Fibroblast of pulmonary artery (primary cell): ENCODE results near the gene NEDD4L.

Experiments used
- DNase-seq: peaks from one replicate; pipeline ENCODE4 v3.0.0-alpha.2; 2010; ENCODE audit warnings: low read depth
- H3K4me3 ChIP-seq: replicated peaks from 2 replicates; pipeline ENCODE4 v1.5.1; 2011; ENCODE audit warnings: low read depth, mild to moderate bottlenecking, control low read depth, low read length, moderate library complexity
- CTCF ChIP-seq: IDR thresholded peaks from 2 replicates; pipeline ENCODE4 v1.5.1; 2011; ENCODE audit warnings: mild to moderate bottlenecking, control low read depth, low read length, inconsistent platforms; ENCODE audit errors: missing control alignments

Gene NEDD4L

GRCh38 chr18:58401191-58401590 is 357.2 kb downstream of the NEDD4L start:
- DNase-seq = no peak
- no peak overlapping the region for H3K4me3 ChIP-seq
- TF ChIP-seq CTCF = no peak

GRCh38 chr18:58402247-58402646 is 358.2 kb downstream of the NEDD4L start:
- TF ChIP-seq CTCF = no peak
- no peak overlapping the region for H3K4me3 ChIP-seq
- DNase-seq = no peak

- no peak for TF ChIP-seq CTCF
- DNase-seq = no peak
- H3K4me3 ChIP-seq = no peak overlapping the region
Observed at GRCh38 chr18:58402951-58403702, 359.1 kb downstream of the NEDD4L start.

- no peak overlapping the region for H3K4me3 ChIP-seq
- TF ChIP-seq CTCF = no peak
- no peak for DNase-seq
Observed at GRCh38 chr18:58403799-58404455, 359.9 kb downstream of the NEDD4L start.

- no peak for TF ChIP-seq CTCF
- DNase-seq = no peak
- no peak overlapping the region for H3K4me3 ChIP-seq
Observed at GRCh38 chr18:58405107-58405898, 361.3 kb downstream of the NEDD4L start.

- no peak overlapping the region for H3K4me3 ChIP-seq
- no peak for TF ChIP-seq CTCF
- DNase-seq = no peak
Observed at GRCh38 chr18:58407263-58407648, 363.2 kb downstream of the NEDD4L start.
